MM.1S (cell line): ENCODE data around the gene ZFP30.

ENCODE experiments used
- DNase-seq: peaks from one replicate; pipeline ENCODE4 v3.0.0-alpha.2; 2015
- H2AFZ ChIP-seq: fragments of 300-600 bp; sonication (generic); 2 replicates; pipeline ENCODE4 v1.6.0; 2016; ENCODE audit warnings: antibody characterized with exemption, low read length
- H3F3A ChIP-seq: fragments of 300-600 bp; sonication (generic); 2 replicates; pipeline ENCODE4 v1.6.1; 2016; ENCODE audit warnings: mild to moderate bottlenecking, antibody characterized with exemption, low read length, moderate library complexity, mixed read lengths; ENCODE audit not compliant: insufficient read depth
- H3K27ac ChIP-seq: fragments of 300-600 bp; sonication (generic); 2 replicates; pipeline ENCODE4 v1.5.1; 2016; ENCODE audit warnings: mild to moderate bottlenecking, low read length
- H3K27me3 ChIP-seq: fragments of 300-600 bp; sonication (generic); replicated peaks from 2 replicates; pipeline ENCODE4 v1.6.0; 2016; ENCODE audit warnings: low read length; ENCODE audit not compliant: insufficient read depth
- H3K36me3 ChIP-seq: fragments of 300-600 bp; sonication (generic); replicated peaks from 2 replicates; pipeline ENCODE4 v1.6.1; 2016; ENCODE audit warnings: mild to moderate bottlenecking, low read length, mixed read lengths; ENCODE audit not compliant: insufficient read depth
- H3K4me1 ChIP-seq: fragments of 300-600 bp; sonication (generic); 2 replicates; pipeline ENCODE4 v1.6.1; 2016; ENCODE audit warnings: low read length, mixed read lengths
- H3K4me2 ChIP-seq: fragments of 300-600 bp; sonication (generic); 2 replicates; pipeline ENCODE4 v1.6.0; 2016; ENCODE audit warnings: low read depth, low read length
- H3K4me3 ChIP-seq: fragments of 300-600 bp; sonication (generic); 2 replicates; pipeline ENCODE4 v1.5.1; 2016; ENCODE audit warnings: low read length, mixed read lengths
- H3K79me2 ChIP-seq: fragments of 300-600 bp; sonication (generic); 2 replicates; pipeline ENCODE4 v1.6.1; 2016; ENCODE audit warnings: mixed run types, low read length, mixed read lengths
- H3K9ac ChIP-seq: fragments of 300-600 bp; sonication (generic); 2 replicates; pipeline ENCODE4 v1.6.1; 2016; ENCODE audit warnings: low read length, mixed read lengths
- H3K9me2 ChIP-seq: fragments of 300-600 bp; sonication (generic); replicated peaks from 2 replicates; pipeline ENCODE4 v1.6.1; 2016; ENCODE audit warnings: mild to moderate bottlenecking, low read length, mixed read lengths; ENCODE audit not compliant: insufficient read depth
- H3K9me3 ChIP-seq: fragments of 300-600 bp; sonication (generic); replicated peaks from 2 replicates; pipeline ENCODE4 v1.6.1; 2016; ENCODE audit warnings: mild to moderate bottlenecking, low read length, mixed read lengths; ENCODE audit not compliant: insufficient read depth
- H4K20me1 ChIP-seq: fragments of 300-600 bp; sonication (generic); 2 replicates; pipeline ENCODE4 v1.6.1; 2016; ENCODE audit warnings: mild to moderate bottlenecking, low read length, moderate library complexity, mixed read lengths; ENCODE audit not compliant: insufficient read depth
- EZH2 ChIP-seq: fragments of 300-600 bp; sonication (generic); optimal IDR thresholded peaks from 2 replicates; pipeline ENCODE3; 2017; ENCODE audit warnings: low read depth, mild to moderate bottlenecking, antibody characterized with exemption, low read length, mixed read lengths
- EZH2phosphoT487 ChIP-seq: fragments of 300-600 bp; sonication (generic); IDR thresholded peaks from 2 replicates; pipeline ENCODE4 v1.6.1; 2018; ENCODE audit warnings: antibody characterized with exemption, low read length
- TF ChIP-seq, protein P1 (sequence below): fragments of 300-600 bp; sonication (generic); IDR thresholded peaks from 2 replicates; pipeline ENCODE4 v1.5.1; 2016; ENCODE audit warnings: antibody characterized with exemption, low read length, mixed read lengths

Gene ZFP30

DNA sequence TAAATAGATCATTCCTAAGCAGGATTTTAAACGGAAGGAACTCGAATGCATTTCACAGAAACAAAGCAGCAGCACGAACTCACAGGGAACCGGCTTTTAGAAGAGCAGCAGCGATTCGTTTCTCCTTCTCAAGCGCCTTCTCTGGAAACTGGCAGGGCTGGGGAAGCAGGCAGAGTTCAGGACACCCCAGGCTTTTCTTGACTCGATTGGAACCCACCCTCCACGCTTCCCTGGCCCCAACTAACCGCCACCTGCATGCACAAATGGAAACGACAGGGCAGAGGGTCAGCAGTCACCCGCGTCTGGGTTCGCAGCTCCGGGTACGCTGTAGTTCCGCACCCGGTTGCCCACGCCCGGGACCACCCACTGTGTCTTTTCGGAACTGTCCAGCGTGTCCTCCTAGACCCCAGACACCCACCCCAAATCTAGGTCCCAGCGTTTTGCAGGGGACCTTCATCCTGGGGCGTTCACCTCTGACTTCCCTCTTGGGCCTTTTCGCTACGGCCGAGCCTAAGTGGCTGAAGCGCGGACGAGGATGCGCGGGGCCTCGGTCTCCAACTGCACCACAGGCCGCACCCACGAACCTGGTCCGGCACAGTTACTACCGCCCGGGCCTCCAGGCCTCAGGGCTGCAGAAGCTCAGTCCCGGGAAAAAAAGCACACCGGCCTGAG, 500 bp downstream of the ZFP30 start:
- no peaks in the 10 kb centered on the region for H3K27me3 ChIP-seq
- no peaks in the 10 kb centered on the region for H3K9me3 ChIP-seq
- no peak overlapping the region for H3K9ac ChIP-seq
- TF ChIP-seq EZH2 (no peak), EZH2phosphoT487 (no peak)
- TF ChIP-seq, protein P1, sequence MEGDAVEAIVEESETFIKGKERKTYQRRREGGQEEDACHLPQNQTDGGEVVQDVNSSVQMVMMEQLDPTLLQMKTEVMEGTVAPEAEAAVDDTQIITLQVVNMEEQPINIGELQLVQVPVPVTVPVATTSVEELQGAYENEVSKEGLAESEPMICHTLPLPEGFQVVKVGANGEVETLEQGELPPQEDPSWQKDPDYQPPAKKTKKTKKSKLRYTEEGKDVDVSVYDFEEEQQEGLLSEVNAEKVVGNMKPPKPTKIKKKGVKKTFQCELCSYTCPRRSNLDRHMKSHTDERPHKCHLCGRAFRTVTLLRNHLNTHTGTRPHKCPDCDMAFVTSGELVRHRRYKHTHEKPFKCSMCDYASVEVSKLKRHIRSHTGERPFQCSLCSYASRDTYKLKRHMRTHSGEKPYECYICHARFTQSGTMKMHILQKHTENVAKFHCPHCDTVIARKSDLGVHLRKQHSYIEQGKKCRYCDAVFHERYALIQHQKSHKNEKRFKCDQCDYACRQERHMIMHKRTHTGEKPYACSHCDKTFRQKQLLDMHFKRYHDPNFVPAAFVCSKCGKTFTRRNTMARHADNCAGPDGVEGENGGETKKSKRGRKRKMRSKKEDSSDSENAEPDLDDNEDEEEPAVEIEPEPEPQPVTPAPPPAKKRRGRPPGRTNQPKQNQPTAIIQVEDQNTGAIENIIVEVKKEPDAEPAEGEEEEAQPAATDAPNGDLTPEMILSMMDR: no peak
- H3K4me3 ChIP-seq: no peak overlapping the region
- DNase-seq: no peak
- H2AFZ ChIP-seq: no peak overlapping the region
- no peaks in the 10 kb centered on the region for H3K4me1 ChIP-seq
- no peaks in the 10 kb centered on the region for H3F3A ChIP-seq
- H4K20me1 ChIP-seq: no peaks in the 10 kb centered on the region
- no peak overlapping the region for H3K27ac ChIP-seq
- H3K36me3 ChIP-seq: no peaks in the 10 kb centered on the region
- no peaks in the 10 kb centered on the region for H3K9me2 ChIP-seq
- no peaks in the 10 kb centered on the region for H3K79me2 ChIP-seq
- H3K4me2 ChIP-seq: no peak overlapping the region

DNA sequence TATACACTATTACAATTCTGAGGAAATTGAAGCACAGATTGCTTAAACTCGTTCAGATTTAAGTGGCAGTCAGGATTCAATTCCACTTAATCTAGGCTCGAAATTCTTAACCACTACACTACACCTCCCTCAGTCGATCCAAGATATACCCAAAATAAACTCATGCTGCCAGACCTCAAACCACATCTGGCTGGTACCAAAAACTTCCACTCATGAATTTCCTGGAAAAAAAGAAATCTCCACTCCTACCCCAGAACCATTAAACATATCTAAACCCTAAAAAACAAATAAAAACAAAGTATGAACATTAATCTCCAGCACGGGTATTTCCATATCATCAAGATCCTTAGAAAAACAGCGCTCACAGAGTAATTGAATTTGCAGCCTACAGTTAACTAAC, 1.1 kb downstream of the ZFP30 start:
- no peaks in the 10 kb centered on the region for H3F3A ChIP-seq
- H3K4me3 ChIP-seq: no peak overlapping the region
- H3K79me2 ChIP-seq: no peaks in the 10 kb centered on the region
- DNase-seq: no peak
- H3K36me3 ChIP-seq: no peaks in the 10 kb centered on the region
- no peaks in the 10 kb centered on the region for H3K27me3 ChIP-seq
- no peak for TF ChIP-seq EZH2
- H3K4me1 ChIP-seq: no peaks in the 10 kb centered on the region
- no peak overlapping the region for H3K9ac ChIP-seq
- H4K20me1 ChIP-seq: no peaks in the 10 kb centered on the region
- H3K27ac ChIP-seq: no peak overlapping the region
- no peak overlapping the region for H3K4me2 ChIP-seq
- H2AFZ ChIP-seq: no peak overlapping the region
- H3K9me2 ChIP-seq: no peaks in the 10 kb centered on the region
- no peaks in the 10 kb centered on the region for H3K9me3 ChIP-seq

DNA sequence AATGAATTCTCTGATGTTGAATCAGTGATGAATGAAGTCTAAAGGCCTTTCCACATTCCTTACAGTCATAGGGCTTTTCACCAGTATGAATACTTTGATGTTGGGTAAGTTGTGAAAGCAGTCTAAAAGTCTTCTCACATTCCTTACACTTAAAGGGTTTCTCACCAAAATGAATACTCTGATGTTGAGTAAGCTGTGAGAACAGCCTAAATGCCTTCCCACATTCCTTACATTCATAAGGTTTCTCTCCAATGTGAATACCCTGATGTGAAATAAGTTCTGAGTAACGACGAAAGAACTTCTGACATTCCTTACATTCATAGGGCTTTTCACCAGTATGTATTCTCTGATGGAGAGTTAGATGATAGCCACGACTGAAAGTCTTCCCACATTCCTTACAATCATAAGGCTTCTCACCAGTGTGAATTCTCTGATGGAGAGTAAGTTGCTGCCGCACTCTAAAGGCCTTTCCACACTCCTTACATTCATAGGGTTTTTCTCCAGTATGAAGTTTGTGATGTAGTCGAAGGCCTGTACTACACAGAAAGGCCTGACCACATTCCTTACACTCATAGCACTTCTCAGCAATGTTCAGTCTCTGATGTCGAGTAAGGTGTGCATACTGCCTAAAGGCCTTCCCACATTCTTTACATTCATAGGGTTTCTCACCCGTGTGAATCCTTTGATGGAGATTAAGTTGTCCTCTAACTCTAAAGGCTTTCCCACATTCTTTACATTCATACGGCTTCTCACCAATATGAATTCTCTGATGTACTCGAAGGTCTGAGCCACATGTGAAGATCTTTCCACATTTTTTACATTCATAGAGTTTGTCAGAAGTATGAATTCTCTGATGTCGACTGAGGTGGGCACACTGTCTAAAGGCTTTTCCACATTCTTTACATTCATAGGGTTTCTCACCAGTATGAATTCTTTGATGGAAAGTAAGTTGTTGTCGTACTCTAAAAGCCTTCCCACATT, 19.9 kb downstream of the ZFP30 start:
- Histone ChIP-seq H3K4me1 (no peaks in the 10 kb centered on the region), H3K4me2 (no peak overlapping the region), H2AFZ (no peak overlapping the region), H3F3A (no peaks in the 10 kb centered on the region), H3K9me3 (no peaks in the 10 kb centered on the region), H3K79me2 (no peaks in the 10 kb centered on the region), H3K4me3 (no peak overlapping the region), H3K27me3 (no peaks in the 10 kb centered on the region), H3K36me3 (no peaks in the 10 kb centered on the region), H4K20me1 (no peaks in the 10 kb centered on the region), H3K27ac (no peak overlapping the region), H3K9ac (no peak overlapping the region), H3K9me2 (no peaks in the 10 kb centered on the region)
- no peak for DNase-seq
- TF ChIP-seq EZH2 (no peak), EZH2phosphoT487 (no peak)
- TF ChIP-seq, protein P1: no peak
